Gastroesophageal sphincter (tissue), 3 donors: ENCODE data around the gene IFI6.

Source experiments
- EP300 ChIP-seq: sonication (generic); formaldehyde crosslinking; IDR thresholded peaks from one replicate; pipeline ENCODE4 v1.6.1; 2017; ENCODE audit warnings: antibody characterized with exemption, mild to moderate bottlenecking
- POLR2A ChIP-seq, 2 donors: fragments of 450-650 bp; IDR thresholded peaks; one replicate each; pipeline ENCODE4 v1.6.1; 2017; ENCODE audit warnings: antibody characterized with exemption in 2 of 2, mild to moderate bottlenecking in 2 of 2, moderate library complexity in 1 of 2
- POLR2AphosphoS5 ChIP-seq: sonication (generic); formaldehyde crosslinking; IDR thresholded peaks from one replicate; pipeline ENCODE4 v1.6.1; 2017; ENCODE audit warnings: antibody characterized with exemption
- TF ChIP-seq, protein P1 (sequence below), 4 experiments: fragments of 200-600 bp in 2 of 4; fragments of 450-650 bp in 2 of 4; sonication (generic) in 1 of 4; IDR thresholded peaks; one replicate each; pipeline ENCODE4 v1.5.1; 2017 to 2019; ENCODE audit warnings: antibody characterized with exemption in 4 of 4, mild to moderate bottlenecking in 2 of 4, moderate library complexity in 2 of 4

DNA sequence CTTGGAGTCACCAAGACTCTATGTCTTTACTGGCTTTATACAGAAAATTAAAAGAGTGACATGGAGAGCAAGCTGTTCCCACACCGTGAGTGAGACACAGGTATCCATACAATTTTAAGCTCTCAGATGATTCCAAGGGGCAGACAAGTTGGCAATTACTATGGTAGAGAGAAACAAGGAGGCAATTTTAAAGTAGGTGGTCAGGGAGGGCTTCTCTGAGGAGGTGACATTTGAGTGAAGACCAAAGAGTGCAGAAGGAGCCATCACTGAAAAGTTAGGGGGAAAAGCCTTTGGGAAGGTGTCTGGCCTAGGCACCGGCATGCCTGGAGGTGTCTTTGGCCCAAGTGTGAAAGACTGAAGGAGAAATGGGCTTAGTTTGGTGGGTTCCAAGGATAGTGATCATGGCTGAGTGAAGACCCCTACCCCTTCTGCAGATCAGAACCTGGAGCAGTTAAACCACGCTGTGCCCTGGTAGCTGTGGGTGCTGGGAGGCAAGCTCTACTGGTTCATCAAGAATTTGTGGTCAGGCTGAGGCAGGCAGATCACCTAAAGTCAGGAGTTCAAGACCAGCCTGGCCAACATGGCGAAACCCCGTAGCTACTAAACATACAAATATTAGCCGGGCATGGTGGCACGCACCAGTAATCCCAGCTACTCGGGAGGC lies 10.4 kb downstream of the IFI6 start:
- TF ChIP-seq, protein P1, sequence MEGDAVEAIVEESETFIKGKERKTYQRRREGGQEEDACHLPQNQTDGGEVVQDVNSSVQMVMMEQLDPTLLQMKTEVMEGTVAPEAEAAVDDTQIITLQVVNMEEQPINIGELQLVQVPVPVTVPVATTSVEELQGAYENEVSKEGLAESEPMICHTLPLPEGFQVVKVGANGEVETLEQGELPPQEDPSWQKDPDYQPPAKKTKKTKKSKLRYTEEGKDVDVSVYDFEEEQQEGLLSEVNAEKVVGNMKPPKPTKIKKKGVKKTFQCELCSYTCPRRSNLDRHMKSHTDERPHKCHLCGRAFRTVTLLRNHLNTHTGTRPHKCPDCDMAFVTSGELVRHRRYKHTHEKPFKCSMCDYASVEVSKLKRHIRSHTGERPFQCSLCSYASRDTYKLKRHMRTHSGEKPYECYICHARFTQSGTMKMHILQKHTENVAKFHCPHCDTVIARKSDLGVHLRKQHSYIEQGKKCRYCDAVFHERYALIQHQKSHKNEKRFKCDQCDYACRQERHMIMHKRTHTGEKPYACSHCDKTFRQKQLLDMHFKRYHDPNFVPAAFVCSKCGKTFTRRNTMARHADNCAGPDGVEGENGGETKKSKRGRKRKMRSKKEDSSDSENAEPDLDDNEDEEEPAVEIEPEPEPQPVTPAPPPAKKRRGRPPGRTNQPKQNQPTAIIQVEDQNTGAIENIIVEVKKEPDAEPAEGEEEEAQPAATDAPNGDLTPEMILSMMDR (IDR thresholded peaks at IDR 0.05) = no peak
- TF ChIP-seq POLR2A (IDR thresholded peaks at IDR 0.05) (no peak), EP300 (no peak), POLR2AphosphoS5 (no peak)
